Left renal cortex interstitium (tissue), 4 donors: ENCODE measurements around the gene NOXA1. TPM values are rescaled to one million over a fixed set of nuclear protein-coding genes. Genes with fewer than 3 reads are reported as not detected.
A peak's percentile ranks its signal among the peaks of the same experiment; 100 is the strongest.
"Not testable (repeated sequence)": the region's sequence is repeated elsewhere in the genome, so short reads cannot be mapped to it uniquely, and the experiment has no call there.

Experiments used
- DNase-seq, 4 donors: peaks; one replicate each; pipeline ENCODE4 v3.0.0-alpha.2; 2013; ENCODE audit warnings: low read depth in 4 of 4, low spot score in 2 of 4, missing footprints in 1 of 4
- polyA plus RNA-seq, 4 donors: library from polyadenylated mRNA; unstranded; fragments of 120-200 nt; gene quantifications; one replicate each; pipeline ENCODE4 v1.2.1, GENCODE V29; 2013; ENCODE audit not compliant: insufficient read length in 4 of 4

NOXA1 gene, protein sequence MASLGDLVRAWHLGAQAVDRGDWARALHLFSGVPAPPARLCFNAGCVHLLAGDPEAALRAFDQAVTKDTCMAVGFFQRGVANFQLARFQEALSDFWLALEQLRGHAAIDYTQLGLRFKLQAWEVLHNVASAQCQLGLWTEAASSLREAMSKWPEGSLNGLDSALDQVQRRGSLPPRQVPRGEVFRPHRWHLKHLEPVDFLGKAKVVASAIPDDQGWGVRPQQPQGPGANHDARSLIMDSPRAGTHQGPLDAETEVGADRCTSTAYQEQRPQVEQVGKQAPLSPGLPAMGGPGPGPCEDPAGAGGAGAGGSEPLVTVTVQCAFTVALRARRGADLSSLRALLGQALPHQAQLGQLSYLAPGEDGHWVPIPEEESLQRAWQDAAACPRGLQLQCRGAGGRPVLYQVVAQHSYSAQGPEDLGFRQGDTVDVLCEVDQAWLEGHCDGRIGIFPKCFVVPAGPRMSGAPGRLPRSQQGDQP
- 10 to 100 TPM in 1 of 4 donors, 1 to 10 TPM in 3; 4.3 to 13.1 (median 9.1) TPM for polyA plus RNA-seq

- DNase-seq, result peak in 3 of 4 donors; percentile 73 to 77 (median 75)
Observed at GRCh38 chr9:137422604-137423513, at the start of gene NOXA1, which contains the start of gene EXD3. NOXA1 (plus strand) TSS chr9:137423393; CDS start chr9:137423530, 137 bp downstream. EXD3 (minus strand) TSS chr9:137423162; CDS start chr9:137395357, 27,805 bp downstream.

DNA sequence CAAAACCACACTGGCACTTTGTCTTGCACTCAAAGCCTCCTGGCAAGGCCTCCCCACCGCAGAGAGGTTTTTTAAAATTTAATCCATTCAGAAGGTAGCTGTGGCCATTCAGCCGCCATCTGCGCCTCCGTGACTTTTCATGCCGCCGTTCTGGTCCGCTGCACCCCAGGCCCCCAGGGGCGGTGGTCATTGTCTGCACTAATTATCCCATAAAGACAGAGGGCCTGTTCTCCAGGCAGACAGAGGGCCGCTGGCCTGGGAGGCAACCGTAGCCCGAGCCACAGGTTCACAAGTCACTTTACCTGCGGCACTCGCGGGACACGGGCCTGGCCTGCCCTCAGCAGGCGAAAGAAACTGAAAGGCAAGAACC, 49.6 kb upstream of the NOXA1 start:
- DNase-seq, result no peak

GRCh38 chr9:137374131-137374845, 48.9 kb upstream of the NOXA1 start:
- no peak for DNase-seq

GRCh38 chr9:137375321-137376058, 47.7 kb upstream of the NOXA1 start:
- DNase-seq, result no peak

GRCh38 chr9:137376386-137376785, 46.8 kb upstream of the NOXA1 start:
- DNase-seq, result no peak

DNA sequence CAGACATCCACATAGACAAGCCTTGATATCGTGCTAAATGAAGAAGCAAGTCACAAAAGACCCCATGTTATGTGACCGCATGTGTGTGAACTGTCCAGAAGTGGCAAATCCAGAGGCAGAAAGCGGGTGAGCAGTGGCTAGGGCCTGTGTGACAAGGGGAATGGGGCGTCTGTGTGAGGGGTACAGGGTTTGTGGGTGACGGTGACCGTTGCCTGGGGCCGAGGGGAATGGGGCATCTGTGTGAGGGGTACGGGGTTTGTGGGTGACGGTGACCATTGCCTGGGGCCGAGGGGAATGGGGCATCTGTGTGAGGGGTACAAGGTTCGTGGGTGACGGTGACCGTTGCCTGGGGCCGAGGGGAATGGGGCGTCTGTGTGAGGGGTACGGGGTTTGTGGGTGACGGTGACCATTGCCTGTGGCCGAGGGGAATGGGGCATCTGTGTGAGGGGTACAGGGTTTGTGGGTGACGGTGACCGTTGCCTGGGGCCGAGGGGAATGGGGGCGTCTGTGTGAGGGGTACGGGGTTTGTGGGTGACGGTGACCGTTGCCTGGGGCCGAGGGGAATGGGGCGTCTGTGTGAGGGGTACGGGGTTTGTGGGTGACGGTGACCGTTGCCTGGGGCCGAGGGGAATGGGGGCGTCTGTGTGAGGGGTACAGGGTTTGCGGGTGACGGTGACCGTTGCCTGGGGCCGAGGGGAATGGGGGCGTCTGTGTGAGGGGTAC, 44.3 kb upstream of the NOXA1 start:
- not testable (repeated sequence) for DNase-seq

GRCh38 chr9:137379761-137380161, 43.4 kb upstream of the NOXA1 start:
- DNase-seq, result no peak

DNA sequence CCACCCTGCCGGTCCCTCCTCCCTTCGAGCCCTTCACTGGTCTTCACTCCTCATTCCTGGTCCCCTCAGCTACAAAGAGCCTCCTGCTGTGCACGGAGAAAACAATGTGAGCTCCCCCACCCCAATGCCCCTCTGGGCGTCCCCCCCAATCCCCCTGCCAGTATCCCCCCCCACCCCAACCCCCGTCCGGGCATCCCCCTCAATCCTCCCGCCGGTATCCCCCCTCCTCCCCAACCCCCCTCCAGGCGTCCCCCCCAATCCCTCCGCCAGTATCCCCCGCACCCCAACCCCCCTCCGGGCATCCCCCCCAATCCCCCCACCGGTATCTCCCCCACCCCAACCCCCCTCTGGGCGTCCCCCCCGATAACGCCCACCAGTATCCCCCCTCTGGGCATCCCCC, 43.0 kb upstream of the NOXA1 start:
- DNase-seq, result no peak

DNA sequence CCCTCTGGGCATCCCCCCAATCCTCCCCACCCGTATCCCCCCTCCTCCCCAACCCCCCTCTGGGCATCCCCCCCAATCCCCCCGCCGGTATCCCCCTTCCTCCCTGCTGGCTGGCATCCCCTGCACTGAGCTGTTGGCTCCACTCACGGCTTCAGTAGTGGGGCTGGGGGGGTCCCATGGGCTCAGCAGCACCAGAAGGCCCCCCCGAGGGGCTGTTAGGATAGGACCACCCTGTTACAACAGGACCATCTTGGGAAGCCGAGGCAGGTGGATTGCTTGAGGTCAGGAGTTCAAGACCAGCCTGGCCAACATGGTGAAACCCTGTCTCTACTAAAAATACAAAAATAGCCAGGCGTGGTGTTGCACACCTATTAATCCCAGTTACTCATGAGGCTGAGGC, 42.6 kb upstream of the NOXA1 start:
- no peak for DNase-seq

DNA sequence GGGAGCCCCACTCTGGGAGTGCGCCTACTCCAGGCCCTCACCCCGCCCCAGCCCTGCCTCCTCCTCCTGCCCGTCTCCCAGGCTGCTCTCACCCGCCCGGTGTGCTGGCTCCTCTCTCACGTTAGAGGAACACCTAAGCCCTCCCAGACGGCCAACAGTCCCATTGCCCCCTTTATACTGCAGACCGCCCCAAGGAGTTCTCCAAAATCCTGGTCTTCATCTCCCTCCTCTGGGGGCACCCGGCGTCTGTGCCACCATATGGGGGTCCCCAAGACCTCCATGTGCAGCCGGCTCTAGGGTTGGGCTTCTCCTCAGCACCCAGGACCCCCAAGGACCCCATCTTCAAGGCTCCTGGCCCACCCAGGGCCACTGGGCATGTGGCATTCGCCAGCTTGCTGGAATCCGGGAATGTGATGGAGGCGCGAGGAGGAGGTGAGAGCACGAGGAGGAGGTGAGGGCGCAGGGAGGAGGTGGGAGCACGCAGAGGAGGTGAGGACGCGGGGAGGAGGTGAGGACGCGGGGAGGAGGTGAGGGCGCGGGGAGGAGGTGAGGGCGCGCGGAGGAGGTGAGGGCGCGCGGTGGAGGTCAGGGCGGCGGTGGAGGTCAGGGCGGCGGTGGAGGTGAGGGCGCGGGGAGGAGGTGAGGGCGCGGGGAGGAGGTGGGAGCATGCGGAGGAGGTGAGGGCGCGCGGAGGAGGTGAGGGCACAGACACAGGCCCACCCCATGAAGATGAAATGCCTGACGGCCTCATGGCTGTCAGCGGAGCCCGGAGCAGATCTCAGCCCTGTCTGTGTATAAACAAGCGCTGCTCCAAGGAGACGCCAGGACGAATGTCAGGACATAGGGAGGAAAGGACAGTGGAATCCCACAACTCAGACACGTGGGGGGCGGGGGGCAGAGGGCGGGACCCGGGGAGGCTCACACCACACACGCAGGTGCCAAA, 41.4 kb upstream of the NOXA1 start:
- no peak for DNase-seq

DNA sequence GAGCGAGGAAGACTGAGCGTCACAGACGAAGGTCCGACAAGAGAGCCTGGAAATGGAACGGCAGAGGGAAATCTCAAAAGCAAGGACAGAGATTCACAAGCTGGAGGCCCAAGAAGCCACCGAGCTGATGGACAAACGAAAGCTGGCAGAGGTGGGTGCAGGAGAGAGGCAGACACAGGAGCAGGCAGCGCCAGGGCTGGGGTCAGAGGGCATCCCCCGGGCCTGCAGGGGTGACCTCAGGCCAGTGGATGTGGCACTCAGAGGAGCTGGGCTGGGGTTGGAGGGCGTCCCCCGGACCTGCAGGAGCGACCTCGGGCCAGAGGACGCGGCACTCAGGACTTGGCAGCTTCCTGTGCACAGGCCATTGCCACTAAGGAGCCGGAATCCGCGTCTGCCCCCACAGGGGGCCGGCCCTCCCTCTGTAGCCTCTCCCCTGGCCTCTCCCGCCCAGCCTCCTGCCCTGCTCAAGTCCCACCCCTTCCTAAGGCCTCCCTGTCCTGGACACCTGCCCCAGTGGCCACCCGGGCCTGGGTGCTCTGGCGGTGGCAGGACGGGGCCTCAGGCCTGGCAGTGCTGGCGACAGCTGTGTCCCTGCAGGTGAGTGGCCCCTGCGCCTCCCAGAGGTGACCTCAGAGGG, 40.6 kb upstream of the NOXA1 start:
- DNase-seq, result no peak

DNA sequence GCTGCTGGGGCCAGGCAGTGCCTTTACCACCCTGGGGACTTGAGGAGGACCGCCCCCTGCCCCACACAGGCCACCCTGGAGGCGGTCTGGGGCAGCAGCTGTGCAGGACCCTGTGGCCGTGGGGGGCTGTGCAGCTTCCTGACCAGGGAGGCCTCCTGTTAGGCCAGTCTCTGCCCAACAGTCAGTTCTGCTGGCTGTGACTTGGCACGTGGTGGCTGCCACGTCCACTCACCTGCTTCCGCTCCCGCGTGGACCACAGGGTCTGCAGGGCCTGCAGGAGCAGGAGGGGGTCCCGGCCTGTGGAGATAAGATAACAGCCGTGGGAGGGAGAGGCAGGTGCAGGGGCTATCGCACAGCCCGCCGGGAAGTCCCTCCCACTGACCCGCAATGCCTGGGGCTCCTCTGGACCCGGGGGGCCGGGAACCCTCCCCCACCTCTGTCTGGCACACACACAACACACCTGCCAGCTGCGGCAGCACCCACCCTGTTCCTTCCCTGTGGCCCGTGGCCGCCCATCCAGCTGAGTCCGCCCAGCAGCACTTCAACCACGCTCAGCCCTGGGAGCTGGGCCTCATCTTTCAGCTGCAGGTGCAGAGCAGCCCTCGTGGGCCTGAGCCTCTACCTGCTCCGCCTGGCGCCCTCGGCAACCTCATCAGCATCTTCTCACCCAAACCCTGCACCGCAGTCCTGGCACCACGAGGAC, 40.0 kb upstream of the NOXA1 start:
- DNase-seq, result no peak

DNA sequence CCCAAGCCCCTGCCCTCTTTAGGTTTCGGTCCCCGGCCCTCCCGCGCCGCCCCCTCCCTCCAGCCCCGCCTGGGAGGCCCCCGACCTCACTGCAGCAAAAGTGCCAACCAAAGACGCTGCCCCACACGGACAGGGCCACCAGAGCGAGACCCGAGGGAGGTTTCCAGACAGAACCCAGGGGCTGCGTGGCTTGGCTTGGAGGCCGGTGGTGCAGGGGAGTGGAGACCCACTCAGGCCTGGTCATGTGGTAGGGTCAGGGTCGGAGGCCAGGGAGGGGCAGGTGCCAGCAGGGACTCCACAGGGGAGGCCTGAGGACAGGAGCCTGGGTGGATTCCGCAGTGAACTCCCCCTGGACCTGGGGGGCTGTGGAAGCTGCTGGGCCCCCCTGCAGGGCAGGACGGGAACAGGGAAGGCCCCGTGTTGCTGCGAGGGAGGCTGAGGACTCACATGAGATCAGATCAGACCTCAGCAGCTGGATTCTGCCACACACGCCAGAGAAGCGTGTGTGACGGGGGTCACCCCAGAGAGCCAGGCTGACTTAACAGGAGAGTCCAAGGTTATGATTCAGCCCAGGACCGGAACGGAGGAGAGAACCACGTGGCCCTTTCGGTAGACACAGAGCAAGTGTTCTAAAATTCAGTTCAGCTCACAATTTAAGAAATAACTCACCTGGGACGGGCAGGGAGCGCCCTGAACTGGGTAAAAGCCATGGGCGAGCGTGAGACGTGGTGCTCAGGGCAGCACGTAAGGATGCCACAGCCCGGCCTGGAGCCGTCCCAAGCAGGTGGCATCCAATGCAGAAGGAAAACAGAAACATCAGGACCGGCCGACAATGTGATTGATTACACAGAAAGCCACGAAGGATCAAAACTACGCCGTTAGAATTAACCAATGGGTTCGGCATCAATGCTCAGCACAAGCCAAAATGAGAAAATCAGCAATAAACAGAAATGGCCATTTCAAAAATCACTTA, 39.1 kb upstream of the NOXA1 start:
- no peak for DNase-seq

DNA sequence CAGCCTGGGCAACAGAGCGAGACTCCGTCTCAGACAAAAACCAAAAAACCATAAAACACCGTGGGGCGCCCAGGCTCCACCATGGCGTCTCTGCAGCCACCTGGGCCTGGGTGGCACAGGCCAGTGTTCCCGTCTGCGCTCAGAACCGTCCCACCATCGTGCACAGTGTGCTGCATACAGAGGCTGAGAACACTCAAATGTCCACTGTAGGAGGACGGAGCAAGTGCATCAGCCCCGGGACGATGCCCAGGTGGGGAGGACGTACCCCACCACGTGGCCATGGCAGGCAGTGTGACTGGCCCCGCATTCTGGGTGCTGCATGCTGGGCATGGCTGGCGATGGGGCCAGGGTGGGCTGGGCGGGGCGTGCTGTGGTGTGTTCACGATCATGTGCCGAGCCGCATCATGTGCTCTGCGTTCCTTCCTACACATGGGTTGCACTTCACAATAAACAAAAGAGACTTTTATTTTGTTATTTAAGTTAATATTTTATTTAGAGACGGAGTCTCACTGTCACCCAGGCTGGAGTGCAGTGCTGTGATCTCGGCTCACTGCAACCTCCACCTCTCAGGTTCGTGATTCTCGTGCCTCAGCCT, 38.0 kb upstream of the NOXA1 start:
- no peak for DNase-seq

- DNase-seq, result not testable (repeated sequence)
Observed at GRCh38 chr9:137386507-137387113, 36.6 kb upstream of the NOXA1 start.
